Endothelial cell of umbilical vein (primary cell): ENCODE data around the gene IL9. TPM values are rescaled to one million over a fixed set of nuclear protein-coding genes. Genes with fewer than 3 reads are reported as not detected.

Experiments
- BruUV-seq: library from RNA; stranded (reverse); fragments of 400-500 nt; replicated peaks from 2 replicates; lab custom pipeline; 2021; lab: Mats Ljungman, UMichigan
- CTCF ChIA-PET: fragments of 300-600, 350-600 bp; sonication (Branson Sonifier 250); formaldehyde crosslinking; loops from one replicate; lab custom pipeline; 2021; ENCODE audit warnings: antibody characterized with exemption, inconsistent platforms; lab: Charles Lee
- POLR2A ChIA-PET: fragments of 300-600, 350-600 bp; sonication (Branson Sonifier 250); formaldehyde crosslinking; loops from one replicate; lab custom pipeline; 2021; ENCODE audit warnings: antibody characterized with exemption, inconsistent platforms; lab: Charles Lee
- DNase-seq: peaks from one replicate; pipeline ENCODE4 v3.0.0-alpha.2; 2011; ENCODE audit warnings: low read depth, low spot score
- FAIRE-seq: peaks from 2 replicates; lab custom pipeline; 2011; peaks lifted over from hg19 to GRCh38; lab: Jason Lieb, UNC
- H2AFZ ChIP-seq: 2 replicates; pipeline ENCODE4 v1.6.0; 2012; ENCODE audit warnings: low read depth, low read length, control low read depth, inconsistent platforms
- H3K27ac ChIP-seq: 2 replicates; pipeline ENCODE4 v1.5.1; 2011; ENCODE audit warnings: low read depth, mild to moderate bottlenecking, control low read depth, low read length, moderate library complexity; ENCODE audit not compliant: insufficient read depth
- H3K27me3 ChIP-seq, 2 experiments: 2 replicates each; pipeline versions ENCODE4 v1.6.0 to v1.6.1; 2011; ENCODE audit warnings: low read length in 2 of 2, mixed read lengths in 1 of 2; ENCODE audit not compliant: control insufficient read depth in 2 of 2, insufficient read depth in 2 of 2
- H3K36me3 ChIP-seq, 2 experiments: 2 replicates in 1 of 2; 3 replicates in 1 of 2; pipeline ENCODE4 v1.5.1; 2011; ENCODE audit warnings: low read length in 2 of 2, mild to moderate bottlenecking in 1 of 2, moderate library complexity in 1 of 2; ENCODE audit not compliant: control insufficient read depth in 2 of 2, insufficient read depth in 2 of 2; ENCODE audit errors: extremely low read depth in 1 of 2
- H3K4me1 ChIP-seq: 3 replicates; pipeline ENCODE4 v1.5.1; 2011; ENCODE audit warnings: mild to moderate bottlenecking, low read length; ENCODE audit not compliant: control insufficient read depth, insufficient read depth; ENCODE audit errors: extremely low read depth
- H3K4me2 ChIP-seq: 2 replicates; pipeline ENCODE4 v1.6.1; 2011; ENCODE audit warnings: low read length, control low read depth, mixed read lengths; ENCODE audit not compliant: insufficient read depth
- H3K4me3 ChIP-seq, 3 experiments: fragments of 200-600 bp in 1 of 3; sonication (generic), shearing (Covaris generic) in 1 of 3; replicated peaks in 1 of 3; 2 replicates each; pipeline ENCODE4 v1.5.1; 2011 to 2016; ENCODE audit warnings: control low read depth in 3 of 3, low read length in 3 of 3, mild to moderate bottlenecking in 2 of 3, inconsistent platforms in 1 of 3, low read depth in 1 of 3, moderate library complexity in 1 of 3; ENCODE audit not compliant: insufficient read depth in 1 of 3
- H3K79me2 ChIP-seq: 2 replicates; pipeline ENCODE4 v1.6.0; 2012; ENCODE audit warnings: low read length, inconsistent platforms; ENCODE audit not compliant: control insufficient read depth, insufficient read depth
- H3K9ac ChIP-seq: replicated peaks from 2 replicates; pipeline ENCODE3; 2011; ENCODE audit warnings: low read length, control low read depth; ENCODE audit not compliant: insufficient read depth; ENCODE audit errors: extremely low read depth
- H3K9me1 ChIP-seq: replicated peaks from 3 replicates; pipeline ENCODE4 v1.6.0; 2011; ENCODE audit warnings: mild to moderate bottlenecking, low read length; ENCODE audit not compliant: control insufficient read depth, insufficient read depth; ENCODE audit errors: extremely low read depth
- H3K9me3 ChIP-seq: replicated peaks from 2 replicates; pipeline ENCODE4 v1.5.1; 2012; ENCODE audit warnings: low read length, inconsistent platforms; ENCODE audit not compliant: control insufficient read depth, insufficient read depth
- H4K20me1 ChIP-seq: replicated peaks from 2 replicates; pipeline ENCODE3; 2011; ENCODE audit warnings: mild to moderate bottlenecking, low read length; ENCODE audit not compliant: control insufficient read depth, insufficient read depth; ENCODE audit errors: extremely low read depth
- FOS ChIP-seq: IDR thresholded peaks from 2 replicates; pipeline ENCODE4 v1.6.1; 2011; ENCODE audit warnings: mild to moderate bottlenecking, low read length, moderate library complexity, borderline replicate concordance; ENCODE audit not compliant: insufficient read depth
- GATA2 ChIP-seq: IDR thresholded peaks from 2 replicates; pipeline ENCODE4 v1.7.0; 2011; ENCODE audit warnings: low read depth, mild to moderate bottlenecking, moderate library complexity, mixed read lengths, low read length; ENCODE audit not compliant: insufficient read length, insufficient read depth
- JUN ChIP-seq: IDR thresholded peaks from 2 replicates; pipeline ENCODE4 v1.6.1; 2011; ENCODE audit warnings: borderline replicate concordance, low read depth; ENCODE audit not compliant: insufficient read length, insufficient read depth
- MYC ChIP-seq: IDR thresholded peaks from one replicate; pipeline ENCODE4 v1.6.1; 2011; ENCODE audit warnings: mild to moderate bottlenecking, low read depth, low read length
- POLR2AphosphoS5 ChIP-seq: IDR thresholded peaks from 2 replicates; pipeline ENCODE4 v1.6.1; 2012; ENCODE audit warnings: low read depth, mild to moderate bottlenecking, control low read depth, low read length, moderate library complexity; ENCODE audit not compliant: insufficient read depth
- dilution Hi-C: fragments of 300-500 bp; cut with MboI; formaldehyde crosslinking; loops from one replicate; pipeline ENCODE4 v1.15.0; 2019; ENCODE audit warnings: low sequenced_read_pairs; ENCODE audit not compliant: extremely low pct_ligation_motif_present
- intact Hi-C: fragments of 100-400 bp; cut with micrococcal nuclease; formaldehyde crosslinking; loops from one replicate; pipeline ENCODE4 v1.10.0; 2022
- polyA plus RNA-seq, 4 experiments: library from polyadenylated mRNA; depleted of rRNA in 3 of 4; stranded (reverse) in 3 of 4; unstranded in 1 of 4; fragments of >200 nt; gene quantifications; 2 replicates each; pipeline versions ENCODE4 v1.2.1 to v1.2.3, GENCODE V29; 2011 to 2012; ENCODE audit warnings: missing spikeins in 1 of 4
- total RNA-seq: library from RNA; stranded (reverse); gene quantifications from 2 replicates; pipeline ENCODE4 v1.2.3, GENCODE V29; 2021
- TF ChIP-seq, protein P1 (sequence below): IDR thresholded peaks from 2 replicates; pipeline ENCODE4 v1.6.1; 2011; ENCODE audit not compliant: insufficient read depth, insufficient read length
- TF ChIP-seq, protein P2 (sequence below), 2 donors: IDR thresholded peaks; 1 replicate in 1 of 2; 2 replicates in 1 of 2; pipeline ENCODE4 v1.5.1; 2011; ENCODE audit warnings: low read length in 2 of 2, mild to moderate bottlenecking in 2 of 2, moderate library complexity in 2 of 2, control low read depth in 1 of 2, inconsistent platforms in 1 of 2, low read depth in 1 of 2; ENCODE audit not compliant: insufficient read depth in 1 of 2; ENCODE audit errors: extremely low read depth in 1 of 2

Gene IL9
- total and polyA plus RNA-seq, 2 donors (not counting 3 experiments of a cell fraction or from before 2014, with no cell fraction given), result not detected

DNA sequence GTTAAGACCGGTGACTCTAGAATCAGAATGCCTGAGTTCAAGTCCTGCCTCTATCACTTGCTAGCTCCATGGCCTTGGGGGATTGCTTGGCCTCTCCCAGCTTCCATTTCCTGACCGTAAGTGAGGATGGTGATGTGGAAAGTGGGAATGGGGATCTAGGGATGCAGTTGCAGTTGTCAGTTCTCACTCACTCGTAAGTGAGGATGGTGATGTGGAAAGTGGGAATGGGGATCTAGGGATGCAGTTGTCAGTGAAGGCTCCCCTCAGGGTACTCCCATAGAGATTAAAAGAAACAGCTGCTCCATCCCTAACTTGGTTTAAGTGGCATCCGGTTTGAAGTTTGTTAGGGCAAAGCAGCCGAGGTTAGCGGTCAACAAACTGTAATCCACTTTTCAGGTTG lies 3.0 kb upstream of the IL9 start:
- no peak overlapping the region for H2AFZ ChIP-seq
- H3K79me2 ChIP-seq, result no peaks in the 10 kb centered on the region
- dilution Hi-C loops (no loop called here), intact Hi-C loops (no loop called here)
- no peaks in the 10 kb centered on the region for H3K9me1 ChIP-seq
- no peaks in the 10 kb centered on the region for H4K20me1 ChIP-seq
- no peak overlapping the region for H3K27ac ChIP-seq
- TF ChIP-seq FOS (no peak), JUN (no peak), POLR2AphosphoS5 (no peak), GATA2 (no peak), MYC (no peak)
- TF ChIP-seq, protein P1, sequence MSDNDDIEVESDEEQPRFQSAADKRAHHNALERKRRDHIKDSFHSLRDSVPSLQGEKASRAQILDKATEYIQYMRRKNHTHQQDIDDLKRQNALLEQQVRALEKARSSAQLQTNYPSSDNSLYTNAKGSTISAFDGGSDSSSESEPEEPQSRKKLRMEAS, result no peak
- TF ChIP-seq, protein P2, sequence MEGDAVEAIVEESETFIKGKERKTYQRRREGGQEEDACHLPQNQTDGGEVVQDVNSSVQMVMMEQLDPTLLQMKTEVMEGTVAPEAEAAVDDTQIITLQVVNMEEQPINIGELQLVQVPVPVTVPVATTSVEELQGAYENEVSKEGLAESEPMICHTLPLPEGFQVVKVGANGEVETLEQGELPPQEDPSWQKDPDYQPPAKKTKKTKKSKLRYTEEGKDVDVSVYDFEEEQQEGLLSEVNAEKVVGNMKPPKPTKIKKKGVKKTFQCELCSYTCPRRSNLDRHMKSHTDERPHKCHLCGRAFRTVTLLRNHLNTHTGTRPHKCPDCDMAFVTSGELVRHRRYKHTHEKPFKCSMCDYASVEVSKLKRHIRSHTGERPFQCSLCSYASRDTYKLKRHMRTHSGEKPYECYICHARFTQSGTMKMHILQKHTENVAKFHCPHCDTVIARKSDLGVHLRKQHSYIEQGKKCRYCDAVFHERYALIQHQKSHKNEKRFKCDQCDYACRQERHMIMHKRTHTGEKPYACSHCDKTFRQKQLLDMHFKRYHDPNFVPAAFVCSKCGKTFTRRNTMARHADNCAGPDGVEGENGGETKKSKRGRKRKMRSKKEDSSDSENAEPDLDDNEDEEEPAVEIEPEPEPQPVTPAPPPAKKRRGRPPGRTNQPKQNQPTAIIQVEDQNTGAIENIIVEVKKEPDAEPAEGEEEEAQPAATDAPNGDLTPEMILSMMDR (IDR thresholded peaks at IDR 0.05; ENCODE audit: extremely low read depth in 1 of 2, insufficient read depth in 1 of 2, low read depth in 1 of 2, low read length in 2 of 2), result no peak
- peaks cover 9 to 46% of the 10 kb centered on the region in 2 experiments for H3K27me3 ChIP-seq
- CTCF ChIA-PET, result interaction anchor here (0.7 to 1.3 kb wide), 2 partner anchors 45 to 47 kb away, joined by 3 read pairs; no protein-coding TSS in a partner anchor
- POLR2A ChIA-PET, result no interaction called here
- H3K9ac ChIP-seq, result no peak overlapping the region
- no peak overlapping the region for H3K4me2 ChIP-seq
- DNase-seq, result no peak
- no peaks in the 10 kb centered on the region for H3K9me3 ChIP-seq
- H3K4me1 ChIP-seq, result no peaks in the 10 kb centered on the region
- BruUV-seq, result no TSS peak
- H3K36me3 ChIP-seq, result no peaks in the 10 kb centered on the region
- FAIRE-seq, result no peak
- H3K4me3 ChIP-seq, result no peak overlapping the region
